A204.1 (cell line): ENCODE data around the gene GALE.
"Not testable (repeated sequence)": the region's sequence is repeated elsewhere in the genome, so short reads cannot be mapped to it uniquely, and the experiment has no call there.

Experiments used
- FAIRE-seq: peaks from 2 replicates; lab custom pipeline; 2012; peaks lifted over from hg19 to GRCh38; lab: Jason Lieb, UNC

Gene GALE

GRCh38 chr1:23800400-23801337 lies at the start of gene GALE:
Gene GALE, minus strand, starts transcription at chr1:23800754. Its CDS starts 1,747 bp downstream, at chr1:23799007.
- FAIRE-seq, result no peak

- no peak for FAIRE-seq
Measured at GRCh38 chr1:23848673-23849616, 48.4 kb upstream of the GALE start.

GRCh38 chr1:23847482-23848095 lies 47.0 kb upstream of the GALE start:
- not testable (repeated sequence) for FAIRE-seq

GRCh38 chr1:23845163-23845562 lies 44.6 kb upstream of the GALE start:
- FAIRE-seq, result no peak

GRCh38 chr1:23843644-23844043 lies 43.1 kb upstream of the GALE start:
- no peak for FAIRE-seq

- FAIRE-seq, result no peak
Measured at GRCh38 chr1:23838401-23838866, 37.9 kb upstream of the GALE start.

- FAIRE-seq, result no peak
Measured at GRCh38 chr1:23837908-23838307, 37.4 kb upstream of the GALE start.

GRCh38 chr1:23836037-23836436 lies 35.5 kb upstream of the GALE start:
- FAIRE-seq, result no peak

GRCh38 chr1:23834156-23834555 lies 33.6 kb upstream of the GALE start:
- not testable (repeated sequence) for FAIRE-seq

GRCh38 chr1:23827717-23828116 lies 27.2 kb upstream of the GALE start:
- FAIRE-seq, result no peak

- FAIRE-seq, result not testable (repeated sequence)
Measured at GRCh38 chr1:23826590-23826989, 26.0 kb upstream of the GALE start.

- no peak for FAIRE-seq
Measured at GRCh38 chr1:23825762-23826522, 25.4 kb upstream of the GALE start.

GRCh38 chr1:23825076-23825761 lies 24.7 kb upstream of the GALE start, which contains the start of gene HMGCL:
Gene HMGCL, minus strand, starts transcription at chr1:23825429. Its CDS starts 14 bp downstream, at chr1:23825415.
- FAIRE-seq, result no peak

GRCh38 chr1:23824711-23825075 lies 24.1 kb upstream of the GALE start:
- FAIRE-seq, result no peak

- FAIRE-seq, result no peak
Measured at GRCh38 chr1:23823767-23824166, 23.2 kb upstream of the GALE start.

GRCh38 chr1:23817633-23818032 lies 17.1 kb upstream of the GALE start:
- no peak for FAIRE-seq

- no peak for FAIRE-seq
Measured at GRCh38 chr1:23816906-23817305, 16.4 kb upstream of the GALE start.

- FAIRE-seq, result no peak
Measured at GRCh38 chr1:23816361-23816760, 15.8 kb upstream of the GALE start.

- FAIRE-seq, result no peak
Measured at GRCh38 chr1:23814016-23814415, 13.5 kb upstream of the GALE start.

GRCh38 chr1:23810818-23811540 lies 10.4 kb upstream of the GALE start:
- FAIRE-seq, result no peak
